Subcutaneous abdominal adipose tissue (tissue), 5 donors: ENCODE results near the gene KRT77.
"Not testable (repeated sequence)": the region's sequence is repeated elsewhere in the genome, so short reads cannot be mapped to it uniquely, and the experiment has no call there.

Source experiments
- H3K27ac ChIP-seq: one replicate; pipeline ENCODE4 v1.7.0; 2013; ENCODE audit warnings: low read depth, mild to moderate bottlenecking, inconsistent platforms, low read length, moderate library complexity
- H3K27me3 ChIP-seq, 5 donors: one replicate each; pipeline ENCODE4 v1.7.0; 2013; ENCODE audit warnings: low read length in 5 of 5, inconsistent platforms in 1 of 5; ENCODE audit not compliant: control insufficient read depth in 5 of 5, insufficient read depth in 4 of 5
- H3K36me3 ChIP-seq, 5 donors: one replicate each; pipeline ENCODE4 v1.7.0; 2013; ENCODE audit warnings: low read length in 5 of 5; ENCODE audit not compliant: control insufficient read depth in 5 of 5, insufficient read depth in 5 of 5
- H3K4me1 ChIP-seq, 5 donors: one replicate each; pipeline ENCODE4 v1.7.0; 2013; ENCODE audit warnings: low read length in 5 of 5, mild to moderate bottlenecking in 3 of 5, moderate library complexity in 1 of 5; ENCODE audit not compliant: control insufficient read depth in 5 of 5, insufficient read depth in 5 of 5
- H3K4me3 ChIP-seq, 5 donors: one replicate each; pipeline ENCODE4 v1.7.0; 2013; ENCODE audit warnings: low read length in 5 of 5, low read depth in 1 of 5
- H3K9ac ChIP-seq, 5 donors: one replicate each; pipeline ENCODE4 v1.7.0; 2013; ENCODE audit warnings: low read length in 5 of 5, mild to moderate bottlenecking in 4 of 5, moderate library complexity in 3 of 5
- H3K9me3 ChIP-seq, 5 donors: one replicate each; pipeline ENCODE4 v1.7.0; 2013; ENCODE audit warnings: low read length in 5 of 5; ENCODE audit not compliant: control insufficient read depth in 5 of 5
- donor health status: healthy.
- donor health status: healthy.
- donor health status: healthy.
- donor health status: healthy.
- donor health status: healthy.

The KRT77 gene

DNA sequence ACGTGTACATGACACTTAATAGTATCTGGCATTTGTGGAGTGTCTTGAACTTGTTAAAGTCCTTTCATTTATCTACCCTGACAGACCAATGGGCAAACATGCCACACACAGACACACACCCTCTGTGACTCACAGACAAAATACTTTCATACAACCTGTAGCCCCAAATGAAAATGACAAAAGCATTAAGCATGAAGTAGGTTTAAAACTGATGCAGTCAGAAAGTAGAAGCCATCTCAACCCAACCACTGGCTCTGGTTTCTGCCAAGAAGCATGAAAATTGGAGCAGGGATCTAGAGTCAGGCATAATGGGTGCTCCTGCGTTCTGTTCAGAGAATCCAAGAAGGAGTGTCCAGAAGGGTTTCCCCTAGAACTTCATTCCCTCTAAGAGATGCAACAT lies 23.1 kb upstream of the KRT77 start:
- no peaks in the 10 kb centered on the region for H3K36me3 ChIP-seq
- H3K9ac ChIP-seq: no peak overlapping the region
- H3K9me3 ChIP-seq: no peaks in the 10 kb centered on the region
- H3K27ac ChIP-seq: no peak overlapping the region
- no peaks in the 10 kb centered on the region for H3K4me1 ChIP-seq
- peaks cover 2 to 8% (median 3%) of the 10 kb centered on the region in 5 donors for H3K27me3 ChIP-seq
- no peak overlapping the region for H3K4me3 ChIP-seq

DNA sequence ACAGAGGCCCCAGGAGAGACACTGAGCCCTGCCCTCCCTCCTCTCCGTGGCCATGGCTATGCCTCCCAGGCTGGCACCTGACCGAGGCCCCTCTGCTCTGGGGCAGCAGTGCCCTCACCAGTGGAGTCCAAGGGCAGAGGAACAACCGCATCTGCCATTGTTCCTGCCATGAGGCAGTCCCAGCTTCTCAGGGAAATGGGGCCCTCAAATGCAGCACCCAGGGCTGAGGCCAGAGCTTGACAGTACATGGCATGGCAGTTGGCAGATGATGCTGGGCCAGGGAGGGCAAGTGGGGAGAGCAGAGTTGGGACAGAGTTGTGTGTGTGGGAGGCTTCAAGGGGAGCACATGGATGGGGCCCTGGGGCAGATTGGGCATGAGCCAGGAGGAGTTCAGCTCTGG lies 21.1 kb upstream of the KRT77 start:
- Histone ChIP-seq H3K9me3 (no peaks in the 10 kb centered on the region), H3K4me3 (no peak overlapping the region), H3K27ac (no peak overlapping the region), H3K36me3 (no peaks in the 10 kb centered on the region), H3K27me3 (peaks cover 2 to 8% (median 4%) of the 10 kb centered on the region in 5 donors), H3K4me1 (no peaks in the 10 kb centered on the region), H3K9ac (no peak overlapping the region)

DNA sequence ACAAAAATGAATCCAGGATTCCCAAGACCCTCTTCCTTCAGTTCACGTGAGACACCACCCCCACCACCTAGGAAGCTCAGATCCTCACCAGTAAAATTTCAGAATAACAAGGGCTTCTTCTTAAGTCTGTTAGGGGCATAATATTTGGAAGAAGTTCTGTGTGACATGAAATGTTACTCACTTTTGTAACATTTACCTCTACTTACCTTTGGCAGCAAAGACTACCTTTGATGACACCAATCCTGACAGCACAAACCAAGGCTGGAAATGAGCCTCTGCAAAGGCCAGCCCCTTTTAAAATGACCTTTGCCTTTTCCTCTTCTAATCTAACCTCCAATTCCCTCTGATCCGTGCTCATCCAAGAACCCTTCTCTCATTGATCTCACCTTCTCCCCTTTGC lies 19.4 kb upstream of the KRT77 start:
- Histone ChIP-seq H3K9me3 (no peaks in the 10 kb centered on the region), H3K4me3 (no peak overlapping the region), H3K36me3 (no peaks in the 10 kb centered on the region), H3K27me3 (peaks cover 2 to 8% (median 4%) of the 10 kb centered on the region in 5 donors), H3K9ac (no peak overlapping the region), H3K27ac (no peak overlapping the region), H3K4me1 (no peaks in the 10 kb centered on the region)

DNA sequence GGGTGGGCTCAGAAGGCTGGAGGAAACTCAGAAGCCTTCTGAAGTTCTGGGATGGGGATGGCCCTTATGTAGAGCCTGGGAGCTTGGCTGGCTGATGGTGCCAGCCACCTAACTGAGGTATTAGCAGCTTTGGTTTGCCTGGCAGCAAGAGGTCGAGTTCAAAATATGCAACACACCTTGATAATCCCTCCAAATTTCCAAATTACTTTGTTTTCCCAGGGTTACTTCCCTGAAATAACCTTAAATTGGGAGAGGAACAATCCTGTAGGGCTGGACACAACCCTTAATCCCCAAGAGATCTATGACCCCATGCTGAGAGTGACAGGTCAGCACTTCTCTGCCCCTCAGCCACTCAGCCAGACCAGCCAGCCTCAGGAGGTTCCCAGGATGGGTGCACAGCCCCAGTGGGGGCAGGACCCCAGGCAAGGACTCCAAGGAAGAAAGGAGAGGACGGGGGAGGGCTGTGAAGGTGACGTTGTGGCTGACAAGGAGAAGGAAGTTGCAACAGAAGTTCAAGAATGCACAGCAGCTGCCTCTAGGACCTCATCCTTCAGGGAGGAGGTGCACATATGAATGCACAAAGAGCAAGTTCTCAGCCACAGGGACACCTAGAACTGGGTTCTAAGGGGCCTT lies 18.6 kb upstream of the KRT77 start:
- H3K9me3 ChIP-seq: no peaks in the 10 kb centered on the region
- H3K9ac ChIP-seq: no peak overlapping the region
- H3K36me3 ChIP-seq: no peaks in the 10 kb centered on the region
- peaks cover under 1 to 9% (median 4%) of the 10 kb centered on the region in 5 donors for H3K27me3 ChIP-seq
- no peaks in the 10 kb centered on the region for H3K4me1 ChIP-seq
- H3K27ac ChIP-seq: no peak overlapping the region
- no peak overlapping the region for H3K4me3 ChIP-seq

GRCh38 chr12:52720365-52720886 lies 17.1 kb upstream of the KRT77 start:
- Histone ChIP-seq H3K27ac (no peak overlapping the region), H3K27me3 (peaks cover 2 to 16% (median 12%) of the 10 kb centered on the region in 5 donors), H3K36me3 (no peaks in the 10 kb centered on the region), H3K9me3 (no peaks in the 10 kb centered on the region), H3K4me3 (no peak overlapping the region), H3K9ac (no peak overlapping the region), H3K4me1 (no peaks in the 10 kb centered on the region)

GRCh38 chr12:52716061-52716460 lies 12.7 kb upstream of the KRT77 start:
- peaks cover 27 to 36% (median 36%) of the 10 kb centered on the region in 5 donors for H3K27me3 ChIP-seq
- no peak overlapping the region for H3K4me3 ChIP-seq
- no peak overlapping the region for H3K9ac ChIP-seq
- peaks cover 0 to 9% (median 6%) of the 10 kb centered on the region in 5 donors for H3K4me1 ChIP-seq
- H3K27ac ChIP-seq: no peak overlapping the region
- H3K36me3 ChIP-seq: no peaks in the 10 kb centered on the region
- no peaks in the 10 kb centered on the region for H3K9me3 ChIP-seq

GRCh38 chr12:52715416-52715815 lies 12.1 kb upstream of the KRT77 start:
- Histone ChIP-seq H3K36me3 (no peaks in the 10 kb centered on the region), H3K4me3 (no peak overlapping the region), H3K4me1 (peaks cover 0 to 9% (median 6%) of the 10 kb centered on the region in 5 donors), H3K27ac (no peak overlapping the region), H3K9me3 (no peaks in the 10 kb centered on the region), H3K27me3 (peaks cover 27 to 36% (median 36%) of the 10 kb centered on the region in 5 donors), H3K9ac (no peak overlapping the region)

DNA sequence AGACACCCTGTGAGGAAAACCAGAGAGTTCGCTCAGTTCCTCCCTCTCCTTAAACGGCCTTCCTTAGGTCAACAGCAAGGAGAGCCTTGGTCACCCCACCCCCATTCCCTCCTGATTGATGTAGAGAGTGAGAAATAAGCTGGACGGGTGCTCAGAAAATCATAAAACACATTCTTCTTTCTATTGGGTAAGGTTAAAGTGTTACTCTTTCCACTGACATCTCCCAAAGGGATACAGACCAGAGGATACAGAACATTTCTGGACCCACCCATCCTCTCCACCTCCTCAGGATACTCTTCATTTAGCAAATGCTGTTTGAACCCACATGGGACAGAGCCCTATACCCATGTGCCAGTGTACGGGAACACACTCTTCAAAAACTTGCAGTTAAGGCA lies 11.6 kb upstream of the KRT77 start:
- no peak overlapping the region for H3K27ac ChIP-seq
- no peaks in the 10 kb centered on the region for H3K36me3 ChIP-seq
- H3K9ac ChIP-seq: no peak overlapping the region
- no peak overlapping the region for H3K4me3 ChIP-seq
- peaks cover 0 to 9% (median 6%) of the 10 kb centered on the region in 5 donors for H3K4me1 ChIP-seq
- H3K27me3 ChIP-seq: peaks cover 27 to 36% (median 36%) of the 10 kb centered on the region in 5 donors
- no peaks in the 10 kb centered on the region for H3K9me3 ChIP-seq

GRCh38 chr12:52713960-52714886 lies 10.9 kb upstream of the KRT77 start:
- no peaks in the 10 kb centered on the region for H3K36me3 ChIP-seq
- no peak overlapping the region for H3K9ac ChIP-seq
- no peaks in the 10 kb centered on the region for H3K9me3 ChIP-seq
- no peak overlapping the region for H3K27ac ChIP-seq
- peaks cover 0 to 9% (median 6%) of the 10 kb centered on the region in 5 donors for H3K4me1 ChIP-seq
- no peak overlapping the region for H3K4me3 ChIP-seq
- peaks cover 27 to 36% (median 36%) of the 10 kb centered on the region in 5 donors for H3K27me3 ChIP-seq

GRCh38 chr12:52712122-52712521 lies 8.8 kb upstream of the KRT77 start:
- H3K4me1 ChIP-seq, H3K27ac ChIP-seq, H3K9ac ChIP-seq, H3K9me3 ChIP-seq, H3K4me3 ChIP-seq, H3K36me3 ChIP-seq: not testable (repeated sequence)
- peaks cover 27 to 36% (median 36%) of the 10 kb centered on the region in 5 donors for H3K27me3 ChIP-seq
